Inferior parietal cortex (tissue), 1 donor: Measurements from ENCODE around the gene GPR108.
"Not testable (repeated sequence)": the region's sequence is repeated elsewhere in the genome, so short reads cannot be mapped to it uniquely, and the experiment has no call there.

Source experiments
- DNase-seq: peaks from one replicate; pipeline ENCODE4 v3.0.0-alpha.2; 2016; ENCODE audit errors: extremely low spot score

GPR108 gene

GRCh38 chr19:6737284-6737872 lies at the start of gene GPR108:
Gene GPR108, minus strand, starts transcription at chr19:6737580. Its CDS starts 4 bp downstream, at chr19:6737576.
- DNase-seq = peak; percentile 100

DNA sequence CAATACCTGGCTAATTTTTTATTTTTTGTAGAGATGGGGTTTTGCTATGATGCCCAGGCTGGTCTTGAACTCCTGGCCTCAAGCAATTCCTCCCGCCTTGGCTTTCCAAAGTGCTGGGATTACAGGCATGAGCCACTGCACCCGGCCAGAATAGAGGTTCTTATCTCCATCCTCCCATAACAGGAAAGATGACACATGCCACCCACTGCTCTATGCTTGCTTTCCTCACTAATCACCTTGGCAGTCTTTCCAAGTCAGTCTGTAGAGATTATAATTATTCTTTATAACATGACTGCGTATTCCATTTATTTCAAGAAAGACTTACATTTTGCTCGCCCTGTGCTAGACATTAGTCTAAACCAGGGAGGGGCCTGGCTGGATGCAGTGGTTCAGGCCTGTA lies 41.8 kb upstream of the GPR108 start:
- DNase-seq = no peak

DNA sequence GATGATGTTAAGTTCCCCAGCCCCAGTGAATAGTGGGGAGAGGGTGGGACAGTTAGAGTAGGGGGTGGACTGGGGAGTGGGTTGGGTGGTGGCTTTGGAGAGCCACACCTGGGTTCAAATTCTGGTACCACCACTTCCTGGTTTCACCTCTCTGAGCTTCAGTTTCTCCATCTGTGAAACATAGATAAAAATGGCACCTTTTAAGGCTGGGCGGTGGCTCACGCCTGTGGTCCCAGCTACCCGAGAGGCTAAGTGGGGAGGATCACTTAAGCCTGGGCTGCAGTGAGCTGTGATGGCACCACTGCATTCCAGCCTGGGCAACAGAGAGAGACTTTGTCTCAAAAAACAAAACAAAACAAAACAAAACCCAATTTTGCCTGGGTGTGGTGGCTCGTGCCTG lies 41.0 kb upstream of the GPR108 start:
- DNase-seq = no peak

GRCh38 chr19:6777434-6777833 lies 40.1 kb upstream of the GPR108 start:
- no peak for DNase-seq

DNA sequence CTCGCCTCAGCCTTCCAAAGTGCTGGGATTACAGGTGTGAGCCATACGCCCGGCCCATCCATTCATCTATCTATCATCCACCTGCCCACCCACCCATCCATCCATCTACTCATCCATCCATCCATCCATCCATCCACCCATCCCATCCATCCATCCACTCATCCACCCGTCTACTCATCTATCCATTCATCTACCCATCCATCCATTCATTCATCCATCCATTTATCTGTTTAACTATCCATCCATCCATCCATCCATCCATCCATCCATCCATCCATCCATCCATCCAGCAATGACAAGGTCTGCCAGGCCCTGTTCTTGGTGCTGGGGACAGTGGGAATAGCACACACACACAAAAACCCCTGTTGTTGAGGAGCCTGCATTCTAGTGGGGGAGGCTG lies 39.6 kb upstream of the GPR108 start:
- no peak for DNase-seq

- not testable (repeated sequence) for DNase-seq
These were observed 38.7 kb upstream of the GPR108 start for GRCh38 chr19:6776045-6776444.

GRCh38 chr19:6774821-6775707 lies 37.7 kb upstream of the GPR108 start:
- no peak for DNase-seq

DNA sequence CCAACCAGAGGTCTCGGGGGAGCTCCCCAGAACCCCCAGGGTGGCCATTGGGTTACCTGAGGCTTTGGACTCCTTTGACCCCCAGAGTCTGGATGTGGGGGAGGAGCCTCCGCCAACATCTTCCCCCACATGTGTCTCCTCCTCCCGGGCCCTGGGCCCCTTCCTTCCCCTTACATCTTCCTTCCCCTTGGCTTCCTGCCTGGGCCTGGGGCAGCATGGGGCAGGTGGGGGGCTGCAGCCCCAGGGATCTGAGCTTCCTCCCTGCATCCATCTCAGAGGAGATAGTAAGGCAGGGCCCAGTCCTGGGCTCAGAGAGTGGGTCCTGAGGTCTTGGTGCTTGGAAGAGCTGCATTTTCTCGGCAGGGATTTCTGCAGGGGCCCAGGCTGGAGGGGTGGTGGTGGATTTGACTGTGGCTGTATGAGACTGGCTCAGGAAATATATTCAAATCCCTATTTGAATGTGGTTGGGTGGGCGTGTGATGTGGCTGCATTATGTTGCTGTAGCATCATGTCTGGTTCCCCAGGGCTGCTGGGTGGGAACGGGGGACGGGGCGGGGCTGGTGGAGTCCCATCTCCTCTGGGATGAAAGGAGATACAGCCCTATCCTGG lies 36.0 kb upstream of the GPR108 start:
- no peak for DNase-seq

GRCh38 chr19:6772866-6773322 lies 35.5 kb upstream of the GPR108 start:
- DNase-seq = no peak

GRCh38 chr19:6772028-6772865 lies 34.9 kb upstream of the GPR108 start, which contains the start of gene VAV1:
Gene VAV1, plus strand, starts transcription at chr19:6772708. Its CDS starts 100 bp downstream, at chr19:6772808.
- DNase-seq = no peak

DNA sequence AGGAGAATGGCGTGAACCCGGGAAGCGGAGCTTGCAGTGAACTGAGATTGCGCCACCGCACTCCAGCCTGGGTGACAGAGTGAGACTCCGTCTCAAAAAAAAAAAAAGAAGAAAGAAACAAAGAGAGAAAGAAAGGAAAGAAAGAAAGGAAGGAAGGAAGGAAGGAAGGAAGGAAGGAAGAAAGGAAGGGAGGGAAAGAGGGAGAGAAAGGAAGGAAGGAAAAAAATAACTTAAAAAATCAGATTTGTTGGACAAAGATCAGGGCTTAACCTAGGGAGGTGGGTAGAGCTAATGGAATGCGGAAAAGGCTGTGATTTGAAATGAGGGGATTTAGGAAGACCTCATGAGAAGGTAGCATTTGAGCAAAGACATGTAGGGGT lies 34.3 kb upstream of the GPR108 start:
- DNase-seq = not testable (repeated sequence)

GRCh38 chr19:6769006-6769619 lies 31.7 kb upstream of the GPR108 start:
- no peak for DNase-seq

- DNase-seq = no peak
These were observed 30.9 kb upstream of the GPR108 start for GRCh38 chr19:6768236-6768785.

DNA sequence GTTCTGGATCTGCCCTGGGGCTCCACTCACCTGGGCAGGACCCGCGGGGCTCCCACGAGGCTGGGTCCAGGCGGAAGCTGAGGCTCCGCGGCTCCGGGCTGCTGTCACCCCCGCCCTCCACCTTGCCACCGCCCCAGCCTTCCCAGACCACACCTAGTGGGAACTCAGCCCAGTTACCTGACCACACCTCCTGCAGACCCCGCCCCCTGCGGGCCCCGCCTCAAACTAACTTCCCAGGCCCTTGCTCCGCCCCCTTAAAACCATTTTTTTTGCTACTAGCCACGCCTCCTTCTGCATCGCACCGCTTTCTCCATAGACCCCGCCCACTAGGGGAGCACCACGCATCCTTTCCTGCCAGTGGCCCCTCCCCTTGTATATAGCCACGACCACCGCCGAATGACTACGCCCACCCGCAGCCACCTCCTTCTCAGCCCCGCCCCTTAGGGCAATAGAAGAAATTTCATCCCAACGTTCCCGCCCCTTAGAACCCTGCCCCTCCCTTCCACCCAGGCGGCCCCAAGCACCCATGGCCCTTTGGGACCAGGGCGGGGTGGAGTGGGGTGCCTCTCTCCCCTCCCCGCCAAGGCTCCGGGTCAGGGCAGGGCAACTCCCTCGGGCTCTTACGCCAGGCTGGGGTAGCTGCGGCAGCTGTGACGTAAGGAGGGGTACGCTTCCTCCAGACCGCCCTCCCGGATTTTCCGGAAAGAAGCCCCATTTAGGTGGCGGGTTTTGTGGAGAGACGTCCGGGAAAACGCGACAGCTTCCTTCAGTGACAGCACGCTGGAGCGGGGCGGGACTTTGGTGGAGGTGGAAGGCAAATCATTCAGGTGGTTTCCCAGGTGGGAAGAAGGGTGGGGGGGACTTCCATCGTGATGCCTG lies 30.2 kb upstream of the GPR108 start, which contains the start of gene SH2D3A:
SH2D3A (minus strand) TSS at position 79 of the 879 bp plus-strand sequence. CDS start 3,687 bp downstream, outside the sequence.
- DNase-seq = peak; percentile 27

- no peak for DNase-seq
These were observed 29.6 kb upstream of the GPR108 start for GRCh38 chr19:6767081-6767356.

- no peak for DNase-seq
These were observed 29.1 kb upstream of the GPR108 start for GRCh38 chr19:6766357-6767080.

DNA sequence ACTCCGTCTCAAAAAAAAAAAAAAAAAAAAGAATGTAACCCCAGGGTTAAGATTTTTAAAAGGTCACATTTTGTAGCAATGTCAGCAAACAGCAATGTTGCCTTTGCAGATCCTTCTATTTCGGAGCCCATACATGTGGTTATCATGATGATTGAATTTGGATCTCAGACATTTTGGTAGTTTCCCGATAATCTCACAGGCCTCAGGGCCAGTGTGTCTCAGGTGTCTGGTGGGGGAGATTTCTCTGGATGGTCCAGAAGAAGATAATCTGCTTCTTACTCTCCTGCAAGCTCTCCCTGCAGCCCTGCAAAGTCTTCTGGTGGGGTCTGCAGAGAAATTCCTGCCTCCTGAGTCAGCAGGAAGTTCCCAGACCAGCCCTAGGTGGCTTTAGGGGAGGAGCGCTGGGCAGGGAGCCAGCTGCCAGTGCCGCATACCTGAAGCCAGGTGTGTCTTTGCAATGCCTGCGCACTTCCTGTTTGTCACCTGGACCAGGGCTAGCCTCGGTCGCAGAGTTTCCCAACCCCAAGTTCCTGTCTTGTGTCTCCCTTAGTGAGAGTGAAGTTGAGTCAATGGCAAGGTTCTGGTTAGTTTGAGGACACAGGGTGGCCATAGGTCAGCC lies 28.5 kb upstream of the GPR108 start:
- no peak for DNase-seq

DNA sequence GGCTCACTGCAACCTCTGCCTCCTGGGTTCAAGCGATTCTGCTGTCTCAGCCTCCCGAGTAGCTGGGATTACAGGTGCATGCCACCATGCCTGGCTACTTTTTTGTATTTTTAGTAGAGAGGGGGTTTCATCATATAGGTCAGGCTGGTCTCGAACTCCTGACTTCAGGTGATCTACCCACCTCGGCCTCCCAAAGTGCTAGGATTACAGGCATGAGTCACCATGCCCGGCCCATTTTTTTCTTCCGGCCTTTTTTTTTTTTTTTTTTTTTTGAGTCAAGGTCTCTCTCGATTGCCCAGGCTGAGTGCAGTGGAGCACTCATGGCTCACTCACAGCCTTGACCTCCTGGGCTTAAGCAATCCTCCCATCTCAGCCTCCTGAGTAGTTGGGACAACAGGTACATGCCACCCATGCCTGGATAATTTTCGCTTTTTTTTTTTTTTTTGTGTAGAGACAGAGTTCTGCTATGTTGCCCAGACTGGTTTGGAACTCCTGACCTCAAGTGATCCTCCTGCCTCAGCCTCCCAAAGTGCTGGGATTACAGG lies 24.9 kb upstream of the GPR108 start:
- DNase-seq = not testable (repeated sequence)
